Ramos (cell line): ENCODE measurements around the gene HSD11B2.

ENCODE experiments used
- in situ Hi-C: fragments of 300-500 bp; cut with MboI; formaldehyde crosslinking; loops from one replicate; pipeline ENCODE4 v1.14.3; 2022; ENCODE audit warnings: low sequenced_read_pairs; ENCODE audit not compliant: unreplicated experiment

HSD11B2 gene

GRCh38 chr16:67464565-67464964, 33.6 kb downstream of the HSD11B2 start:
- in situ Hi-C loops = no loop called here

- in situ Hi-C loops = no loop called here
These were observed 35.7 kb downstream of the HSD11B2 start for GRCh38 chr16:67466581-67466980.

GRCh38 chr16:67468731-67469130, 37.8 kb downstream of the HSD11B2 start:
- in situ Hi-C loops = no loop called here

- in situ Hi-C loops = no loop called here
These were observed 39.4 kb downstream of the HSD11B2 start for GRCh38 chr16:67470359-67470758.

GRCh38 chr16:67471758-67472384, 41.0 kb downstream of the HSD11B2 start:
- in situ Hi-C loops = no loop called here

- in situ Hi-C loops = no loop called here
These were observed 43.9 kb downstream of the HSD11B2 start for GRCh38 chr16:67474551-67475455.

- in situ Hi-C loops = no loop called here
These were observed 47.1 kb downstream of the HSD11B2 start for GRCh38 chr16:67477960-67478554.

- in situ Hi-C loops = no loop called here
These were observed 50.1 kb downstream of the HSD11B2 start, which contains the start of gene ATP6V0D1 for GRCh38 chr16:67480833-67481560. Gene ATP6V0D1 (minus strand): TSS chr16:67481157. CDS start chr16:67481086, 71 bp downstream.

- in situ Hi-C loops = no loop called here
These were observed 50.8 kb downstream of the HSD11B2 start for GRCh38 chr16:67481561-67482232.

GRCh38 chr16:67482233-67482924, 51.5 kb downstream of the HSD11B2 start:
- in situ Hi-C loops = no loop called here

GRCh38 chr16:67483150-67483549, 52.2 kb downstream of the HSD11B2 start, which contains the start of gene AGRP:
Gene AGRP (minus strand): TSS chr16:67483547. CDS start chr16:67483398, 149 bp downstream.
- in situ Hi-C loops = no loop called here

GRCh38 chr16:67483731-67484525, 53.0 kb downstream of the HSD11B2 start:
- in situ Hi-C loops = no loop called here

- in situ Hi-C loops = no loop called here
These were observed 55.9 kb downstream of the HSD11B2 start for GRCh38 chr16:67486805-67487204.
